Measurements from ENCODE around the gene ZSCAN1. TPM values are rescaled to one million over a fixed set of nuclear protein-coding genes. Genes with fewer than 3 reads are reported as not detected.

The ZSCAN1 gene
- total RNA-seq, 3 donors from 2014 or later (not counting 1 experiment from before 2014, with no cell fraction given) = not detected

DNA sequence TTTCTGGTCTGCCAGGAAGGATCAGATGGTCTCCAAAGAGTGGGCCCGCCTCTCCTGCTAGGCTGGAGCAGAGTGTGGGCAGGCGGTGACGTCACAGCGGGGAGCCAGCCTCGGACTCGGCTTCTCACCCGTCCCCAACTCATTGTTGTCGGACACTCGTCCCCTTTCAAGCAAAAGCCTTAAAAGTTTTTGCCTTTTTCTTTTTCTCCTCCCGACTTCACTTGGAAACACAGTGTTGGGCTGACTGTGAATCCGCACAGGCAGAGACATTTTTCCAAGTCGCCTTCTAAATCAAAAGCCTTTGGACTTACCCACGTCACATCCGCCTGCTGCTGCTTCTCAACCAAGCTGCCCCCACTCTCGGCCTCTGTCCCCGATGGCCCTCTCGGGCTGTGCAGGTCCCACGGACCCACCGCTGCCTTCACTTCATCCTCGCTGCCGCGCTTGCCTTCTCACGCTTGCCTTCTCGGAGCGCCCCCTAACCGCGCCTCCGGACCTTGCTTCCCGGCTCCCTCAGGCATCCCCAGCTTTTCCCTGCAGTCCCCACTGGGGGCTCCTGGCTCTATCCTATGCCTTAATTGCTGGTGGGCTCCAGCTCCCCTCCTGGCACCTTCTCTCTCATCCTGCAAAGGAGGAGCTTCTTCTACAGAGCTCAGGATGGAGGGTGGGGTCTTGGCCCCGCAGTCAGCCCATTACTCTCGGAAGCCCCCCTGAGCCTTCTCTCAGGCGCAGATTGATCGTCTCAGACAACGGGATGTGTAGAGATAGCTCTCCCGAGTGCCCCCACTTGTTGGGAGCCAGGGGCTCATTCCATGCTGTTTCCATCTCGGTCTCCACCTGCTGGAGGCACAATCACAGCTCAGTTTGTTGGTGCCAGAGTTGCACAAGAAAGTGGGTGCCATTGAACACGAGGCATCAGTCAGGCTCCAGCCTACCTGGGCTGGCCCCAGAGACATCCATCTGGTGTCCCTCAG is 21.4 kb downstream of the ZSCAN1 start:
- peak overlapping the region; percentile 84 for H3K4me3 Mint-ChIP-seq
- peak overlapping the region; percentile 17 to 23 for H3K27ac Mint-ChIP-seq
- peaks cover 20% of the 10 kb centered on the region for H3K36me3 Mint-ChIP-seq
- Histone ChIP-seq H3K4me1 (ENCODE audit: control insufficient read depth, insufficient read depth, low read length) (peaks cover 18% of the 10 kb centered on the region), H3K9me3 (ENCODE audit: control insufficient read depth, insufficient read depth, low read length) (peaks cover 48% of the 10 kb centered on the region), H3K27ac (ENCODE audit: low read length) (no peak overlapping the region), H3K27me3 (ENCODE audit: control insufficient read depth, insufficient read depth, low read length) (no peaks in the 10 kb centered on the region), H3K4me3 (ENCODE audit: low read length) (peak overlapping the region; percentile 19), H3K36me3 (ENCODE audit: control insufficient read depth, insufficient read depth, low read length) (no peaks in the 10 kb centered on the region)
- peaks cover 12 to 19% of the 10 kb centered on the region in 2 donors for H3K27me3 Mint-ChIP-seq (ENCODE audit: low read depth in 2 of 2)
- H3K4me1 Mint-ChIP-seq = peaks cover 10 to 12% of the 10 kb centered on the region in 2 donors
- peaks cover 0 to 2% of the 10 kb centered on the region in 2 donors for H3K9me3 Mint-ChIP-seq
- TF ChIP-seq, protein P1, sequence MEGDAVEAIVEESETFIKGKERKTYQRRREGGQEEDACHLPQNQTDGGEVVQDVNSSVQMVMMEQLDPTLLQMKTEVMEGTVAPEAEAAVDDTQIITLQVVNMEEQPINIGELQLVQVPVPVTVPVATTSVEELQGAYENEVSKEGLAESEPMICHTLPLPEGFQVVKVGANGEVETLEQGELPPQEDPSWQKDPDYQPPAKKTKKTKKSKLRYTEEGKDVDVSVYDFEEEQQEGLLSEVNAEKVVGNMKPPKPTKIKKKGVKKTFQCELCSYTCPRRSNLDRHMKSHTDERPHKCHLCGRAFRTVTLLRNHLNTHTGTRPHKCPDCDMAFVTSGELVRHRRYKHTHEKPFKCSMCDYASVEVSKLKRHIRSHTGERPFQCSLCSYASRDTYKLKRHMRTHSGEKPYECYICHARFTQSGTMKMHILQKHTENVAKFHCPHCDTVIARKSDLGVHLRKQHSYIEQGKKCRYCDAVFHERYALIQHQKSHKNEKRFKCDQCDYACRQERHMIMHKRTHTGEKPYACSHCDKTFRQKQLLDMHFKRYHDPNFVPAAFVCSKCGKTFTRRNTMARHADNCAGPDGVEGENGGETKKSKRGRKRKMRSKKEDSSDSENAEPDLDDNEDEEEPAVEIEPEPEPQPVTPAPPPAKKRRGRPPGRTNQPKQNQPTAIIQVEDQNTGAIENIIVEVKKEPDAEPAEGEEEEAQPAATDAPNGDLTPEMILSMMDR (IDR thresholded peaks at IDR 0.05) = no peak
- DNase-seq = no peak
- ATAC-seq = no peak
- intact Hi-C loops (cut with micrococcal nuclease) = no loop called here
- 37% methylated on average over 37 of the region's 37 CpGs for WGBS (ENCODE audit: insufficient coverage)

DNA sequence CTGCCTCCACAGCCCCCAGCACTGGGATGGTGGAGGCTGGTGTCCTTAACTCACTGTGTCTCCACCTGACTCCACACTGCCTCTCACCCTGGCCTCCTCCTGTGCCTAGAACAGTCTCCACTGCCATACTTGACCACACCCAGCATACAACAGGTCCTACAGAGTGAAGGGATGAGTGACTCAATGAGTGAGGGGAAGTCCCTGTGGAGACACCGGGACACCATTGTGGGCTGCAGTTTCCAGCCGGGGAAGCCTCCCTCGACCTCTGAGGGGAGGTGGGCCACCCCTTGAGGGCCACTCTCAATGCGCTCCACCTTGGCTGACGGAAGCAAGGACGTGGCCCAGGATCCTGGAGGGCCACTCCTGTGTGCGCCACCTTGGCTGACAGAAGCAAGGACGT is 22.4 kb downstream of the ZSCAN1 start:
- TF ChIP-seq, protein P1 (IDR thresholded peaks at IDR 0.05) = no peak
- no peak overlapping the region for H3K4me3 Mint-ChIP-seq
- H3K27ac ChIP-seq (ENCODE audit: low read length) = no peak overlapping the region
- H3K27me3 ChIP-seq (ENCODE audit: control insufficient read depth, insufficient read depth, low read length) = no peaks in the 10 kb centered on the region
- H3K9me3 Mint-ChIP-seq = peaks cover 0 to 2% of the 10 kb centered on the region in 2 donors
- no peak overlapping the region for H3K27ac Mint-ChIP-seq
- peaks cover 20% of the 10 kb centered on the region for H3K36me3 Mint-ChIP-seq
- peaks cover 19% of the 10 kb centered on the region for H3K4me1 ChIP-seq (ENCODE audit: control insufficient read depth, insufficient read depth, low read length)
- WGBS (ENCODE audit: insufficient coverage) = 86% methylated on average over 8 of the region's 8 CpGs
- ATAC-seq (no peak), DNase-seq (no peak)
- H3K27me3 Mint-ChIP-seq (ENCODE audit: low read depth in 2 of 2) = peaks cover 12 to 19% of the 10 kb centered on the region in 2 donors
- no peaks in the 10 kb centered on the region for H3K36me3 ChIP-seq (ENCODE audit: control insufficient read depth, insufficient read depth, low read length)
- H3K9me3 ChIP-seq (ENCODE audit: control insufficient read depth, insufficient read depth, low read length) = peaks cover 51% of the 10 kb centered on the region
- no peak overlapping the region for H3K4me3 ChIP-seq (ENCODE audit: low read length)
- peaks cover 10 to 12% of the 10 kb centered on the region in 2 donors for H3K4me1 Mint-ChIP-seq
- intact Hi-C loops (cut with micrococcal nuclease) = no loop called here

DNA sequence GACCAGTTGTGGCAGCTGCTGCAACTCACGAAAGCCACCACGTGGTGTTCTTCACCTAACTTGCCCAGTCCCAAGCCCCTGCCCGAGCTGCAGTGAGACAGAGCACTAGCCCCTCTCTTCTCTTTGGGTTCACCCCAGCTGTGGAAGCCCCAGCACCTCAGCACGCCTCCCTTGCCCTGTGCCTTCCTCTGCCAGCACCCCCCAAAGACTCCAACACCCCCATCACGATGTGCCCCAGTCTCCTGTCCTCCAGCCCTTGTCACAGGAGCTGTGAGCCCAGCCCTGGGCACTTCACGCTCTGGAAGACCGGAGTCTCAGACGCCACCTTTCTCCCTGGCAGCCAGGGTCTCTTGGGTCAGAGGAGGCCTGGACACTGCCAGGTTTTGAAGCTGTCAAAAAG is 23.0 kb downstream of the ZSCAN1 start:
- Histone ChIP-seq H3K27ac (ENCODE audit: low read length) (no peak overlapping the region), H3K36me3 (ENCODE audit: control insufficient read depth, insufficient read depth, low read length) (no peaks in the 10 kb centered on the region), H3K9me3 (ENCODE audit: control insufficient read depth, insufficient read depth, low read length) (peaks cover 50% of the 10 kb centered on the region), H3K27me3 (ENCODE audit: control insufficient read depth, insufficient read depth, low read length) (no peaks in the 10 kb centered on the region), H3K4me1 (ENCODE audit: control insufficient read depth, insufficient read depth, low read length) (peaks cover 19% of the 10 kb centered on the region), H3K4me3 (ENCODE audit: low read length) (no peak overlapping the region)
- Mint-ChIP-seq H3K36me3 (peaks cover 20% of the 10 kb centered on the region), H3K4me1 (peaks cover 10 to 12% of the 10 kb centered on the region in 2 donors), H3K27ac (no peak overlapping the region), H3K4me3 (no peak overlapping the region), H3K27me3 (ENCODE audit: low read depth in 2 of 2) (peaks cover 12 to 19% of the 10 kb centered on the region in 2 donors), H3K9me3 (peaks cover 0 to 2% of the 10 kb centered on the region in 2 donors)
- intact Hi-C loops (cut with micrococcal nuclease) = no loop called here
- no peak for ATAC-seq
- 84% methylated on average over 8 of the region's 8 CpGs for WGBS (ENCODE audit: insufficient coverage)
- TF ChIP-seq, protein P1 (IDR thresholded peaks at IDR 0.05) = no peak
- no peak for DNase-seq

All from natural killer cell (primary cell).